NCI-H2081 (cell line): ENCODE data around the gene PRKAR1B.

Source experiments
- DNase-seq, 2 experiments: peaks; one replicate each; lab custom pipeline; 2025; lab: John Stamatoyannopoulos, UW

PRKAR1B gene

GRCh38 chr7:589781-590575 lies 137.1 kb downstream of the PRKAR1B start:
- no peak for DNase-seq

DNA sequence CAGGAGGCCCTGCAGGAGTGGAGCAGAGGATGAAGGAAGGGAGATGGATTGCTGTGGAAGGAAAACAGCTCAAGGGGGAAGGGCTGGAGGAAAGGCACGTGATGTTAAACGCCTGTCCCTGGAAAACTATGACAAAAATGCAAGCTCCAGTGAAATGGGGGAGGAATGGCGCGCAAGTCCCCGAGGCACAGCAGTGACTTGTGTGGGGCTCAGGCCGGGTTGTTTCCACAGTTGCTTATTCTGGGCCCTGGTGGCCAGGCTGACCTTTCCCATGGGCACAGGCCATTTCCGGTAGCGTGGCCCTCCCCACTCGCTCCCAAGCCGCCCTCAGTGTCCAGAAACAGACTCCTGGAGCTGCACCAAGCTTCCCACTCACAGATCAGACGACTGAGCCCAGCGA lies 139.3 kb downstream of the PRKAR1B start:
- no peak for DNase-seq

- no peak for DNase-seq
Measured at GRCh38 chr7:586494-586893, 140.6 kb downstream of the PRKAR1B start.

GRCh38 chr7:585873-586272 lies 141.2 kb downstream of the PRKAR1B start:
- DNase-seq, result no peak

GRCh38 chr7:585229-585711 lies 141.8 kb downstream of the PRKAR1B start:
- DNase-seq, result no peak

DNA sequence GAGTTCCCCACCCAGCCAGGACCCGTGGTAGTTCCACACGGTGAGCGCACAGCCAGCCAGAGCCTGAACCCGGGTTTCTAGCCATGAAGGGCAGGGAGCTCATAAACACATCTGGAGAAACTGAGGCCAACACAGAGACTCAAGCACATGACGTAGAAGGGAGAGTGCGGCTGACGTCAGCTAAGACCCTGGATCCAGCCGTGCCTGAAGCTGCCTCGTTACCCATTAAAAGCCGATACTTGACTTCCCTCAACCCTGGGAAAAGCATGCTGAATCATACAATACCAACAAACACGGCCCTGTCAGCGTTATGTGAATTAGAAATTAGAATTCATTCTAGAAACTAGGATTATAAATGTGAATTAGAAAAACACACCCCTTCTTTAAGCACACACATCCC lies 142.3 kb downstream of the PRKAR1B start:
- DNase-seq, result no peak

DNA sequence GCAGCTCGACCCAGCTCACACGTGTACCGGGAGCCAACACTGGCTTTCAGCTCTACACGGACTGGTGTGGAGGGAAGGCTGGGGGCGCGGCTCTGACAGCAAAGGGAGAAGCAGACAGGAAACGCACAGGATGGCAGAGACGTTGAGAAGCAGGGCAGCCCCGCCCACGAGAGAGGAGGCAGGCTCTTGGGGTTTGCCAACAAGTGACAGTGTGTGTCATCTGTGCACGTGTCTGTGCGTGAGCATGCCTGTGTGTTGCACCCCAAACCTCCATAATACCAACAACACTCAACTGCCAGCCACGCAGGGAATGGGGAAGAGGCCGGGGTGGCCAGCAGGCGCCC lies 143.0 kb downstream of the PRKAR1B start:
- DNase-seq, result no peak

GRCh38 chr7:583410-584121 lies 143.5 kb downstream of the PRKAR1B start:
- no peak for DNase-seq

GRCh38 chr7:582931-583330 lies 144.2 kb downstream of the PRKAR1B start:
- DNase-seq, result no peak

DNA sequence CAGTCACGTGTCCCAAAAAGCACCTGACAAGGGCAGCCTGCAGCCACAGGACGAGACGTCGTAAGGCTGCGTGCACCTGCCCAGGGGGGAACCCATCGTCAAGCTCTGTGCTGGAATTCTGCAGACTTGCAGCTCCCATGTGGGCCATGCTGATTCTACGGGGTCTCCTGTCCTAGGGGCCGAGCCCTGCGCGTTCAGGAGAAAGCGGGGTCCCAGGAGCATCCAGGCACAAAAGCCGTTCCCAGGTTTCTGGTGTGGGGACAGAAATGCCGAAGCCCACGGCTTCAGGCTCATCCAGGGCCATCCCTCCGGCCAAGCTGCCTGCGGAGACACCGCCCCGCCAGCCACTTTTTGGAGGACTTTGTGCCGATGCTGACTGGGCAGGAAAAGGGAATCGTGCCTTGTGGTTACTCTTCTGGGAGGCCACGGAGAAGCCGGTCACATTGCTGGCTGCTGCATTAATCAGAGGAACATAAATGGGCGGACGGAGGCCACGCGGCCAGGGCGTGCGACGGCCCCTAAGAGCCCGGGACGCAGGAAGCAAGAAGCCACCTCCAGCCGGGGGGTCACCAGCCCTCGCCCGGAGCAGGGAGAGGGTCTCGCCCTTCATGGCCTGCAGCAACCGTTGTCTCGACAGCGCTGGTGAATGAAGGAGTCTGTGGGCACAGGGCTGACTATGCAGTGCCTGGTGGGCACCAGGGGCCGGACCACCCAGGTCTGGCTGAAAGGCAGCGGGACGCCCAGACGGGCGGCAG lies 144.8 kb downstream of the PRKAR1B start:
- no peak for DNase-seq

GRCh38 chr7:578386-578785 lies 148.7 kb downstream of the PRKAR1B start:
- DNase-seq, result no peak

- no peak for DNase-seq
Measured at GRCh38 chr7:577741-578370, 149.2 kb downstream of the PRKAR1B start.

DNA sequence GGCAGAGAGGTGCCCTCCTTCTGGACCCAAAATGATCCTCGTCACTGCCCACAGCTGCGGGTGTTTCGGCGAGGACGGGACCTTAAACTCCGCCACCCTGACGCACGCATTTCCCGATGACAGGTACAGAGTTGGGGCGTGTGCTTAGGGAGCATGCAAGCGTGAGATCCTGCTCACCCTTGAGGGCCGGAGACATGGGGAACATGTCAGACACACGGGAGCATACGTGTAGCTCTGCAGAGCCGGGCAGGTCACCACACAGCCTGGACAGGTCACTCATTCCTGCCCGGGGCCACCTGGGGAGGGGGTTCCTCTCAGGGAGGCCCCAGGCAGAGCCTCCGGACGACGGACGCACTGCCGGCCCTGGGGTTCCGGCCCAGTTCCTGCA lies 149.8 kb downstream of the PRKAR1B start:
- no peak for DNase-seq

DNA sequence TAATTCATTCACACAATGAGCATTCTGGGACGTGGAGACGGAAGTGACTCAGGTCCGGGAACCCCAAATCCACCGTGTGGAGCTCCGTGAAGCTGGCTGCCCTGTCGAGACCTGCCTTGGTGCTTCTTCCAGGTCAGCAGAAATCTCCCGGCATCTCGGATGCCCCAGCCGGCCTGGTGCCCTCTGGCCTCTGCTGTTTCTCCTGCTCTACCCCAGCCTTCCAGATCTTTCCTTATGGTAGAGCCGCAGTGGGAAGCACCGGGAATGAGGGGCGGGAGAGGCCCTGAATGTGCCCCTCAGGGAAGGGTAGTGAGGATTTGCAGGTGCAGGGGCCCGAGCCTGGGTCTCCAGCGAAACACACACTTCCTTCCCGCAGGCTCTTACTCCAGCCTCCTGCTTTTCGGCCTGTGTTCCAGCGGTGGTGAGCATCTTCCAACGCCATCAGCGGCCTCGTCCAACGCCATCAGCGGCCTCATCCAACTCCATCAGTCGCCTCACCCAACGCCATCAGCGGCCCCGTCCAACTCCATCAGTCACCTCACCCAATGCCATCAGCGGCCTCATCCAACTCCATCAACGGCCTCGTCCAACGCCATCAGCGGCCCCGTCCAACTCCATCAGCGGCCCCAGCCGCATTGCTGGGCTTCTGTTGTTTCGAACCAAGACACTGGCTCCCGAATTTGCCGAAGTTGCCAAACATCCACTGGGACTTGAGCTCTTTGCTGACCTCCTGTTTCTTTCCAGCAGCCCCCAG lies 150.4 kb downstream of the PRKAR1B start:
- DNase-seq, result no peak

- DNase-seq, result no peak
Measured at GRCh38 chr7:575425-576366, 151.4 kb downstream of the PRKAR1B start.

- DNase-seq, result no peak
Measured at GRCh38 chr7:574661-575395, 152.3 kb downstream of the PRKAR1B start.

DNA sequence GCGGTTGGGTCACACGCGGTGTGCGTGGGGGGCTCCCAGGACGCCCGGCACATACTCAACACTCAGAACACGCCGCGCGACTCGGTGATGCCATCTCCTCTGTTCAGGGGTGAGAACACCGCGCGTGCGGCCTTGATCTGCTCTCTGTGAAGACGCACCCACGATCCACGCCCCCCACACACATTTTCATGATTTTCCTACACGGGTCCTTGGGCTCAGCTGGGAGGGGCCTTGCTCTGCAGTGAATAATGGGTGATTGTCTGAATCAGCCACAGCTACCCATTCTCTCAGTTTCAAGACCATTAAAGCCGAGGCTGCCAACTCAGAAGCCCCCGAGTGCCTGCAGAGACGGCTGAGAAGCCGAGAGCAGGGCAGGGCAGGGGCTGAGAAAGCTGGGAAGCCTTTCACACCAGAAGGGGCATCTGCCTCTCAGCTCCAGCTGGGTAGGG lies 153.1 kb downstream of the PRKAR1B start:
- DNase-seq, result no peak

- no peak for DNase-seq
Measured at GRCh38 chr7:573269-573932, 153.7 kb downstream of the PRKAR1B start.
